Progenitor cell of endocrine pancreas (in vitro differentiated cells): Measurements from ENCODE around the gene HADHA. TPM values are rescaled to one million over a fixed set of nuclear protein-coding genes. Genes with fewer than 3 reads are reported as not detected.
A peak's percentile ranks its signal among the peaks of the same experiment; 100 is the strongest.
"Not testable (repeated sequence)": the region's sequence is repeated elsewhere in the genome, so short reads cannot be mapped to it uniquely, and the experiment has no call there.

Experiments used
- DNase-seq: peaks from one replicate; pipeline ENCODE4 v3.0.0; 2021; ENCODE audit warnings: low spot score; ENCODE audit not compliant: unreplicated experiment
- H3K27ac Mint-ChIP-seq: 2 replicates; pipeline ENCODE4 v1.8.0; 2021; ENCODE audit warnings: mild to moderate bottlenecking, moderate library complexity, mixed read lengths
- H3K27me3 Mint-ChIP-seq: 2 replicates; pipeline ENCODE4 v1.8.0; 2021; ENCODE audit warnings: mixed read lengths
- H3K36me3 Mint-ChIP-seq: 2 replicates; pipeline ENCODE4 v1.8.0; 2022; ENCODE audit warnings: mixed read lengths; ENCODE audit not compliant: insufficient read depth
- H3K4me1 Mint-ChIP-seq: 2 replicates; pipeline ENCODE4 v1.8.0; 2021; ENCODE audit warnings: low read depth, mixed read lengths
- H3K4me3 Mint-ChIP-seq: 2 replicates; pipeline ENCODE4 v1.8.0; 2021; ENCODE audit warnings: low read depth, mild to moderate bottlenecking, moderate library complexity, mixed read lengths
- H3K9me3 Mint-ChIP-seq: 2 replicates; pipeline ENCODE4 v1.8.0; 2021; ENCODE audit warnings: low read depth, mixed read lengths
- total RNA-seq: library from RNA; stranded (reverse); gene quantifications from 2 replicates; pipeline ENCODE4 v1.2.1, GENCODE V29; 2021
- TF ChIP-seq, protein P1 (sequence below): fragments of 200-600 bp; sonication (generic); IDR thresholded peaks from one replicate; pipeline ENCODE4 v1.5.0; 2021; ENCODE audit warnings: antibody characterized with exemption, mild to moderate bottlenecking; ENCODE audit not compliant: unreplicated experiment

The HADHA gene
- total RNA-seq, 1 donor from 2014 or later, result 111 TPM

DNA sequence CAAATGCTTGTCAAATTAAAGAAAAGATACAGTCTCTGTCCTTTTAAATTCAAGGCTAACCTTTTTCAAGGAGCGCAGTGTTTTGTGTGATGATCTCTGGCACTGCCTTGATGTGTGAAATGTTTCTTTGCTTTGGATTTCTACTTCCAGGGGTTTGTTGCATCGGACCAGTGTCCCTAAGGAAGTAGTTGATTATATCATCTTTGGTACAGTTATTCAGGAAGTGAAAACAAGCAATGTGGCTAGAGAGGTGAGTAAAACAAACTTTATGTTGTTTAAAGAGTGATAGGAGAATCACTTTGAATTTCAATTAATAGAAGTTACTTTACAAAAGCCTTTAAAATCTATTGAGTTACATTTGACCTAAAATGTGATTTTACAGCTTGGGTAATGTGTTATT, 29.1 kb upstream of the HADHA start:
- Mint-ChIP-seq H3K27ac (no peak overlapping the region), H3K9me3 (no peaks in the 10 kb centered on the region), H3K4me3 (no peak overlapping the region), H3K27me3 (no peaks in the 10 kb centered on the region), H3K4me1 (no peaks in the 10 kb centered on the region), H3K36me3 (peaks cover 5% of the 10 kb centered on the region)
- TF ChIP-seq, protein P1, sequence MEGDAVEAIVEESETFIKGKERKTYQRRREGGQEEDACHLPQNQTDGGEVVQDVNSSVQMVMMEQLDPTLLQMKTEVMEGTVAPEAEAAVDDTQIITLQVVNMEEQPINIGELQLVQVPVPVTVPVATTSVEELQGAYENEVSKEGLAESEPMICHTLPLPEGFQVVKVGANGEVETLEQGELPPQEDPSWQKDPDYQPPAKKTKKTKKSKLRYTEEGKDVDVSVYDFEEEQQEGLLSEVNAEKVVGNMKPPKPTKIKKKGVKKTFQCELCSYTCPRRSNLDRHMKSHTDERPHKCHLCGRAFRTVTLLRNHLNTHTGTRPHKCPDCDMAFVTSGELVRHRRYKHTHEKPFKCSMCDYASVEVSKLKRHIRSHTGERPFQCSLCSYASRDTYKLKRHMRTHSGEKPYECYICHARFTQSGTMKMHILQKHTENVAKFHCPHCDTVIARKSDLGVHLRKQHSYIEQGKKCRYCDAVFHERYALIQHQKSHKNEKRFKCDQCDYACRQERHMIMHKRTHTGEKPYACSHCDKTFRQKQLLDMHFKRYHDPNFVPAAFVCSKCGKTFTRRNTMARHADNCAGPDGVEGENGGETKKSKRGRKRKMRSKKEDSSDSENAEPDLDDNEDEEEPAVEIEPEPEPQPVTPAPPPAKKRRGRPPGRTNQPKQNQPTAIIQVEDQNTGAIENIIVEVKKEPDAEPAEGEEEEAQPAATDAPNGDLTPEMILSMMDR, result no peak
- DNase-seq, result no peak

DNA sequence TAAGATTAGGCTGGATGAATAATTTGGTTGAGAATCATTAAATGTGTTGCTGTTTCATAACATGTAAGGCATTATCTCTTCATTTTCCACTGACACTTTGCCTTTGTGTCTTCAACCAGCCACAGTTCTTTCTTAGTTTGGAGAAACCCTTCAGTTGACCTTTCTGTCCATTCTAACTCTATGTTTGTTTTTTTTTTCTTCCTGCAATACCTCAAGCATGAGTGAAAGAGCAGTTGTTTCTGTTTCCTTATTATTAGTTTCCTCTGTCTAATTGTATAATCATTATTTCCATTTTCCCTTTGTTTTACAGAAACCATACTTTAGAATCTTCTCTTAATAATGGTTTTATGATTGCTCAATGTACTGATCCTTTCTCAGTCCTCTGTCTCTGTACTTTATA, 25.9 kb upstream of the HADHA start:
- Mint-ChIP-seq H3K27ac (peak overlapping the region; percentile 3), H3K9me3 (no peaks in the 10 kb centered on the region), H3K4me3 (no peak overlapping the region), H3K27me3 (no peaks in the 10 kb centered on the region), H3K4me1 (no peaks in the 10 kb centered on the region), H3K36me3 (peaks cover 13% of the 10 kb centered on the region)
- TF ChIP-seq, protein P1, result no peak
- no peak for DNase-seq

DNA sequence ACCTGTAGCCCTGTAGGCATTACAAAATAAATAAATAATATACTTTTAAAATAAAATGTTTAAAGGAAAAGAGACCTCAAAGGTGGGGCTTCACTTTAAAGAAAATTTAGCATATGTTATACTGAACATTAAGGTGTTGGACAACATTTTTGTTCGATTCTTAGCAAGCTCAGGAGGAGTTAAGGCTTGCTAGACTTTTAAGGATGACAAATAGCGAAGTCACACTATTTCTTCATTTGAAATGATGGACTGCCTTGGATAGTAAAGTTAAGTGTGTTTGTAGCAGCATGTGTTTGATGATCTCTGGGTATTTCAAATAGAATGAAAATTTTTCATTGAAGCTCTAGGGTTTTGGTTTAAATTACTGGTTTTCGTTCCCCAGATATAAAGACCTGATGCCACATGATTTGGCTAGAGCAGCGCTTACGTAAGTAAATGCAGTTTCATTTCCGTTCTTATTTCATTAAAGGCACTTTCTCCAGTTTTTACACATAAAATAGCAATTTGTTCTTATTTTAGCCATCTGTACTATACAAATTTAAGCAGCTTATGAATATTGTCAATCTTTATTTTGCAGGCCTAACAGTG, 25.2 kb upstream of the HADHA start:
- H3K36me3 Mint-ChIP-seq, result peaks cover 13% of the 10 kb centered on the region
- H3K4me1 Mint-ChIP-seq, result no peaks in the 10 kb centered on the region
- no peaks in the 10 kb centered on the region for H3K27me3 Mint-ChIP-seq
- TF ChIP-seq, protein P1, result no peak
- H3K4me3 Mint-ChIP-seq, result no peak overlapping the region
- no peak for DNase-seq
- no peaks in the 10 kb centered on the region for H3K9me3 Mint-ChIP-seq
- H3K27ac Mint-ChIP-seq, result no peak overlapping the region

DNA sequence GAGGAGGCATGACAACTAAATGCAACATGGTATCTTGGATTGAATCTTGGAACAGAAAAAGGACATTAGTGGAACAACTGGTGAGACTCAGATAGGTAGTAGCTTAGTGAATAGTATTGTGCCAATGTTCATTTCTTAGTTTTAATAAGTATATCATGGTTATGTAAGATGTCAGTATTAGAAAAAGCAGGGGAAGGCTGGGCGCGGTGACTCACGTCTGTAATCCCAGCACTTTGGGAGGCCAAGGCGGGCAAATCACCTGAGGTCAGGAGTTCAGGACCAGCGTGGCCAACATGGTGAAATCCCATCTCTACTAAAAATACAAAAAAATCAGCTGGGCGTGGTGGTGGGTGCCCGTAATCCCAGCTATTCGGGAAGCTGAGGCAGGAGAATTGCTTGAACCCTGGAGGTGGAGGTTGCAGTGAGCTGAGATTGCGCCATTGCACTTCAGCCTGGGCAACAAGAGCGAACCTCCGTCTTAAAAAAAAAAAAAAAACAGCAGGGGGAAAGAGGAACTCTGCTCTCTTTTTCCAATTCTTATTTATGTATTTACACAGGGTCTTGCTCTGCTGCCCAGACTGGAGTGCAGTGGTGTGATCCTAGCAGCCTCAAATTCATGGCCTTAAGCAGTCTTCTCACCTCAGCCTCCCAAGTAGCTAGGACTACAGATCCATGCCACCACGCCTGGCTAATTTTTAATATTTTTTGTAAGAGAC, 24.4 kb upstream of the HADHA start:
- not testable (repeated sequence) for H3K4me3 Mint-ChIP-seq, H3K27me3 Mint-ChIP-seq, DNase-seq, H3K9me3 Mint-ChIP-seq, H3K27ac Mint-ChIP-seq, H3K4me1 Mint-ChIP-seq
- peaks cover 15% of the 10 kb centered on the region for H3K36me3 Mint-ChIP-seq

DNA sequence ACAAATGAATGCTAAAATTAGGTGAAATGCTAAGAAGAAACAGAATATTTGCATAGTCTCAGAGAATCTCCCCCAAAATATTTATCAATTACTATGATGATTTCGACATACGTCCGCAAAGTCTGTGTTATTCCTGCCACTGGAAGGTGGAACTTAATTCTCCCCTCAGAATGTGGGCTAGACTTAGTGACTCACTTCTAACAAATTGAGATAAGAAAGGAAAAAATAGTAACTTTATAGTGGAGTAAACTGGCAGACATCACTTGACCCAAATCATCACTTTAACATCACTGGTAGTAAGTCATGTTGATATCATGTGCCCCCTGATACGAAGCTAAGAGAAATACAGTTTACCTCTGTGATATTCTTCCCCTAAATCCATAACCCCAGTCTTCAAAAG, 23.8 kb upstream of the HADHA start:
- Mint-ChIP-seq H3K36me3 (peaks cover 18% of the 10 kb centered on the region), H3K27ac (no peak overlapping the region), H3K4me3 (no peak overlapping the region), H3K9me3 (no peaks in the 10 kb centered on the region), H3K4me1 (no peaks in the 10 kb centered on the region), H3K27me3 (no peaks in the 10 kb centered on the region)
- DNase-seq, result no peak
- TF ChIP-seq, protein P1, result no peak

DNA sequence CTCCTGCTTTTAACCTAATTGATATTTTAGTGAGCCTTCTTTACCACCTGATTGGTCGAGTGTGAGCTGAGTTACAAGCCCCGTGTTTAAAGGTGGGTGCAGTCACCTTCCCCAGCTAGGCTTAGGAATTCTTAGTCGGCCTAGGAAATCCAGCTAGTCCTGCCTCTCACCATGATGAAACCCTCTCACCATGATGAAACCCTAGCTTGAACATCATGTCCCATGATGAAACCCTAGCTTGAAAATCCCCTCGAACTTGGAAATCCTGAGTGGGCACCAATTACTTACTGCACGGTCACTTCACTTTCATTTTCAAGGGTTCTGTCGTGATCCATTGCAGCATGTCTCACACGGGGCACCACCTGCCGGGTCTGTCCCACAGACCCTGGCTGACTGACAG, 14.4 kb upstream of the HADHA start:
- not testable (repeated sequence) for H3K4me3 Mint-ChIP-seq, H3K4me1 Mint-ChIP-seq, H3K9me3 Mint-ChIP-seq, H3K27ac Mint-ChIP-seq, DNase-seq, H3K27me3 Mint-ChIP-seq
- peaks cover 29% of the 10 kb centered on the region for H3K36me3 Mint-ChIP-seq
